Measurements from ENCODE around the gene IFIT2.
A peak's percentile ranks its signal among the peaks of the same experiment; 100 is the strongest.
"Not testable (repeated sequence)": the region's sequence is repeated elsewhere in the genome, so short reads cannot be mapped to it uniquely, and the experiment has no call there.

IFIT2 gene

GRCh38 chr10:89309156-89310055 is 7.6 kb downstream of the IFIT2 start:
- DNase-seq = no peak

GRCh38 chr10:89310056-89310893 is 8.4 kb downstream of the IFIT2 start:
- no peak for DNase-seq

- DNase-seq = no peak
Measured at GRCh38 chr10:89312973-89313372, 11.1 kb downstream of the IFIT2 start.

- no peak for DNase-seq
Measured at GRCh38 chr10:89314676-89315075, 12.8 kb downstream of the IFIT2 start.

- not testable (repeated sequence) for DNase-seq
Measured at GRCh38 chr10:89318047-89318446, 16.2 kb downstream of the IFIT2 start.

GRCh38 chr10:89325081-89325480 is 23.2 kb downstream of the IFIT2 start:
- not testable (repeated sequence) for DNase-seq

- not testable (repeated sequence) for DNase-seq
Measured at GRCh38 chr10:89325856-89326255, 24.0 kb downstream of the IFIT2 start.

- DNase-seq = no peak
Measured at GRCh38 chr10:89327803-89328441, 26.1 kb downstream of the IFIT2 start, which contains the start of gene IFIT3. TSS of gene IFIT3 (plus strand) at chr10:89327997. CDS start at chr10:89328074, 77 bp downstream.

GRCh38 chr10:89329151-89329550 is 27.3 kb downstream of the IFIT2 start:
- no peak for DNase-seq

GRCh38 chr10:89330014-89330413 is 28.2 kb downstream of the IFIT2 start:
- DNase-seq = not testable (repeated sequence)

- DNase-seq = no peak
Measured at GRCh38 chr10:89330537-89331212, 28.8 kb downstream of the IFIT2 start.

GRCh38 chr10:89331487-89332122 is 29.8 kb downstream of the IFIT2 start:
- not testable (repeated sequence) for DNase-seq

- DNase-seq = peak; percentile 21
Measured at GRCh38 chr10:89332123-89332633, 30.3 kb downstream of the IFIT2 start.

GRCh38 chr10:89335226-89335625 is 33.4 kb downstream of the IFIT2 start:
- no peak for DNase-seq

GRCh38 chr10:89336241-89336640 is 34.4 kb downstream of the IFIT2 start:
- DNase-seq = no peak

- DNase-seq = no peak
Measured at GRCh38 chr10:89337484-89337883, 35.6 kb downstream of the IFIT2 start.

GRCh38 chr10:89338713-89339112 is 36.9 kb downstream of the IFIT2 start:
- no peak for DNase-seq

- no peak for DNase-seq
Measured at GRCh38 chr10:89339875-89340274, 38.0 kb downstream of the IFIT2 start.

- no peak for DNase-seq
Measured at GRCh38 chr10:89341649-89342048, 39.8 kb downstream of the IFIT2 start.

- DNase-seq = no peak
Measured at GRCh38 chr10:89342206-89342958, 40.5 kb downstream of the IFIT2 start.

Measured in stimulated activated naive CD4-positive, alpha-beta T cell treated with Interleukin-2 at 50 U/mL for 16 hours (primary cell).